Astrocyte (in vitro differentiated cells and primary cell): ENCODE measurements around the gene CRADD.

Experiments
- CTCF ChIP-seq: IDR thresholded peaks from 2 replicates; pipeline ENCODE4 v1.5.1; 2011; ENCODE audit warnings: low read depth, mild to moderate bottlenecking, inconsistent platforms, low read length, moderate library complexity; ENCODE audit not compliant: insufficient read depth
- EZH2 ChIP-seq: IDR thresholded peaks from 2 replicates; pipeline ENCODE4 v1.6.1; 2012; ENCODE audit warnings: mild to moderate bottlenecking, low read length, inconsistent platforms; ENCODE audit not compliant: insufficient read depth

GRCh38 chr12:93803424-93803807 is 126.2 kb downstream of the CRADD start:
- TF ChIP-seq CTCF, result no peak
- TF ChIP-seq EZH2, result no peak
